ENCODE data around the gene DNAJB7.
"Not testable (repeated sequence)": the region's sequence is repeated elsewhere in the genome, so short reads cannot be mapped to it uniquely, and the experiment has no call there.

DNAJB7 gene

DNA sequence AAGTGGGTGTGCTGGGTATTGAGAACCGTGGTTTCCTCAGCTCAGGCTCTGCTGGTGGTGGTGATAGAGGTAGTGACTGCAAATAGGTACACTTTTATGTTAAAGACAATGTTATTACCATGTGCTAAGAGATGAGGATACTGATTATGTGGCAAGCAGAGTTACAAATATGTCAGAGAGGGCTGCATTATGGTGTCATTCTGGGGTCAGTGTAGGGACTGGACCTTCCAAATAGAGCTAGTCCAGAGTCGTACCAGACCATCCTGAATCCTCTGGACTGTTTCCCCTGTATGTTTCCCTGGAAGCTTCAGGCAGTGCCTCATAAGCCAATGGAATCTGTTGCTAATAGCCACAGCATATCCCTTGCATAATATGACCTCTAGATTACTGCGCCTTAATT is at the start of gene DNAJB7:
DNAJB7 (minus strand) TSS at position 101 of the 400 bp plus-strand sequence. CDS start 119 bp downstream, outside the sequence.
- DNase-seq, result no peak

GRCh38 chr22:40908895-40909294 is 47.0 kb upstream of the DNAJB7 start:
- DNase-seq, result no peak

GRCh38 chr22:40904101-40904500 is 42.2 kb upstream of the DNAJB7 start:
- no peak for DNase-seq

- peak; percentile 7 for DNase-seq
These were observed 37.0 kb upstream of the DNAJB7 start for GRCh38 chr22:40898850-40899357.

DNA sequence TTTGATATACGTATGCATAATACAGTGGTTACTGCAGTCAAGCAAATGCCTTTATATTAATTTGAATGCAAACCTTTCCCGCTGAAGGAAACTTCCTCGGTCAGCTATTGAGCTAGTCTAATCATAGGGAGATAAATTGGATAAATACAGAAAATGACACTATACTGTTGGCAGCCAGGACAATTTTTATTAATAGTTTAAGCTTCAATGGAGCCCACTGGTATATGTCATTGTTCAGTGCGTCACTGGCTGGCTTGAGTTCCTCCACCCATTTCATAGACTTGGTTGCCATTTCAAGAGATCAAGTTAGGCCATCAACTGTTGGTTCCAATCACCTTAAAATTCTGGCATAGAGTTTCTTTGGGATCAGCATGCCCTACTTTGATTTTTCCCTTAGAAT is 32.5 kb upstream of the DNAJB7 start:
- DNase-seq, result no peak

DNA sequence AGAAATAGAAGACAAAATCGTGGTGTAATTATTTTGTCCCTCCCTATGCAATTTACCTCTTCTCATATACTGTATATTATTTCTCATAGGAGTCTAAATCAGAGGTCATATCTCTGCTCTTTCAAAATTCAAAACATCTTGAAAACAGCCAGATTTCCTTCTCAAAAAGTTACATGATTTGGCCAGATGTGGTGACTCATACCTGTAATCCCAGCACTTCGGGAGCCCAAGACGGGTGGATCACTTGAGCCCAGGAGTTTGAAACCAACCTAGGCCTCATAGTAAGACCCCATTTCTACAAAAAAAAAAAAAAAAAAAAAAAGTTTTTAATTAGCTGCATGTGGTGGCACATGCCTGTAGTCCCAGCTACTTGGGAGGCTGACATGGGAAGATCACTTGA is 29.0 kb upstream of the DNAJB7 start:
- DNase-seq, result no peak

GRCh38 chr22:40889116-40889515 is 27.2 kb upstream of the DNAJB7 start:
- no peak for DNase-seq

GRCh38 chr22:40878922-40879321 is 17.0 kb upstream of the DNAJB7 start:
- no peak for DNase-seq

DNA sequence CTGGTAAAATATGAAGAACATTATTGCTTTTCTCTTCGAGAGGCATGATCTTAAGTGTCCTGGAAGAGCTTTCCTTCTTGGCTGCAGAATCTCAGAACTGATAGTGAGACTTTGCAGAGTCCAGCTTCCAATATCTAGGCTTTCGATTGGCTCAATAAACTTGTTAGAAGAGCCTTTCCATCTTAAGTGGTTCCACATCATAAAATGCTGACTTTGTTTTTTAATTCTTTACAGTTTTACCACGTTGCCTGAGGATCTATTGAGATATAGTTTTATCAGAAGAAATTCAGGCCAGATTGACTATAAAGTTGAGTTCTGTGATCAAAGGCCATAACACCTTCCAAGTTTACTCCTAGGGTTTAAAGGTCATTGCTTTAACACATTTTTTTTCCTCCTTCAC is 15.6 kb upstream of the DNAJB7 start:
- DNase-seq, result no peak

- no peak for DNase-seq
These were observed 15.0 kb upstream of the DNAJB7 start for GRCh38 chr22:40876907-40877306.

- DNase-seq, result no peak
These were observed 13.2 kb upstream of the DNAJB7 start for GRCh38 chr22:40875111-40875510.

DNA sequence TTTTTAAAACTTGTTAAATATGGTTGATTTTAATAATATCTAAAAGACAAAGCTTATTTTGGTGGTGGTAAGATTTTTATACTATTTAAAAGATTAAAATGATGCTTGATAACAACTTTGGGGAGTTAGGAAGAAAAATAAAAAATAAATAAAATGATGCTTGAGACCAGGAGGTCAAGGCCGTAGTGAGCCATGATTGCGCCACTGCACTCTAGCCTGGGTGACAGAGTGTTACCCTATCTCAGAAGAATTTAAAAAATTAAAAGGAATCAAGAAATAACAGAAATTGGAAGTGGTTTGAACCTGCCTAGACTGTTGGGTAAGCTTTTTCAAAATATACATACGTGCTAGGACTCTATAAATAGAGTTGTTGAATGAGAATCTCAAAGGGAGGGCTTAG is 12.1 kb upstream of the DNAJB7 start:
- no peak for DNase-seq

GRCh38 chr22:40868379-40868778 is 6.5 kb upstream of the DNAJB7 start:
- not testable (repeated sequence) for DNase-seq

- DNase-seq, result no peak
These were observed 5.2 kb upstream of the DNAJB7 start for GRCh38 chr22:40867109-40867508.

DNA sequence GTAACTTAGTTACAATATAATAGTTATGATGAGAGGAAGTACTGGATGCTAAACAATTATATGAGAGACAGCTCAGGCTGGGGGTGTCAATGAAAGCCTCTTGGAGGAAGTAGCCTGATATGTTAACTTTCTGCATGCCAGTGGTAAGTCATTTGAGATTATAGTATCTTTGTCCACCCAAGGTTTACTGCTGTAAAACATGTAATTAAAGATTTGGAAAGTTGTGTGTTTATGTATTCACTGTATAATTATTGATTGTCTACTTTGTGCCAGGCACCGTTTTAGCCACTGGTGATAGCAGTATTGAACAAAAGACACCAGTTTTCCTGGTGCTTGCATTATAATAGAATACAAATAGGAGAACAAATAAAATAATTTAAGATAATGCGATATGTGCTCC is 624 bp upstream of the DNAJB7 start:
- DNase-seq, result no peak

DNA sequence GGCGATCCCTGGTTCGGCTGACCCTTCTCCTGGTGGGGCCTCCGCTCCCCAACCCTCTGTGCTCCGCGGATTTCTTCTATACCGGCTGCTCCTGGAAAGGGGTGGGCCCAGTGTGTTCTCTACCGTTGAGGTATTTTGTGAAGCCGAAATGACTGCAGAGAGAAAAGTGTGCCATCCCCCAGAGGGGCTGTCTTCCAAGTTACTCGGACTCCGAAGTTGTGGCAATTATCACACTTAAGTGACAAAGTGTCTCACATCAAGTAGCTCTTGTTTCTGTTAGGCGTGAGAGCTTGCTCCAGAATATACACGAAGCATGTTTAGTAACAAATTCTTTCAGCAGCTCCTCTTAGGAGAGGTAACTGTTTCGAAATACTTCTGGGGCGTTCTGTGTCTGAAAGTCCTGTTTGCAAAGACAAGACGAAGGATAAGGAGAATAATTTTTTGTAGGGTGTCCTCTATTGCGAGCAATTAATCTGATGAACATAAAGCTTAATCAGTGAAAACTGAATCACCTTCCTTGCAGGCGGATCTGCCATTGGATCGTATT is 4.5 kb downstream of the DNAJB7 start:
- DNase-seq, result no peak

DNA sequence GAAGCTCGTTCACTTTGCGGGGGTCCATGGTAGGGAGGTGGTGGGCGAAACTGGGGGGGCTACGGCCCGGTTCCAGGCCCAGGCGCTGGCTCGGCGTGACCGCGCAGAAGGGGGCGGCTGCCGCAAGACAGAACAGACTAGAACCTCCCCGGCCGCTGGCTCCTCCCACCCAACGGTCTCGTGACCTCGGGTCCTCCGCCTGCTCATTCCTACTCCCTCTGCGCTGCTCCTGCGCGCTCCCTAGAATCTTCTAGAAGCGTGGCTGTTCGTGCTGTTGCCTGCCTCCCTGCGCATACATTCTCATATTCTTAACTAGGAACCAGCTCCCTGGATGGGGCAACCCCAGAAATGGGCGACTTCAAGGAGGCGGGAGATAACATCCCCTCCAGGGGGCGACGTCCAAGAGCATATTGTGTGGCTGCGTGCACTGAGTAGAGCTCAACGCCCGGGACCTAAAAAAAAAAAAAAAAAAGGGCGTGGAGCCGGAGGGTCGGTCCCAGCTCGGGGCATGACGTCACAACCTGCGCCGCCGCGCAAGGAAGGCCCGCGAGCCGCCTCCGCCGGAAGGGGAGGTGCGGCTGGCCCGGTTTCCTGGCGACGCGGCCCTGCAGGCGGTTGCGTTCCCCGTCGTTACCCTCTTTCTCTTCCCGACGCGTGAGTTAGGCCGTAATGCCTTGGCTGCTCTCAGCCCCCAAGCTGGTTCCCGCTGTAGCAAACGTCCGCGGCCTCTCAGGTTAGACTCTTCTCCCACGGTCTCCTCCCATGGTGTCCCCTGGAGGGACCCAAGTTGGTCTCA is 5.2 kb downstream of the DNAJB7 start, which contains the start of the genes ST13 and XPNPEP3:
ST13 (minus strand) TSS at position 127 of the 796 bp plus-strand sequence; CDS start at position 28, 99 bp downstream.
XPNPEP3 (plus strand) TSS at position 636 of the 796 bp plus-strand sequence; CDS start at position 670, 34 bp downstream.
- DNase-seq, result peak; percentile 97

- DNase-seq, result no peak
These were observed 5.9 kb downstream of the DNAJB7 start for GRCh38 chr22:40855979-40856512.

- DNase-seq, result peak; percentile 4
These were observed 6.6 kb downstream of the DNAJB7 start for GRCh38 chr22:40855071-40855978.

- no peak for DNase-seq
These were observed 8.0 kb downstream of the DNAJB7 start for GRCh38 chr22:40853961-40854360.

- no peak for DNase-seq
These were observed 8.6 kb downstream of the DNAJB7 start for GRCh38 chr22:40853333-40853732.

DNA sequence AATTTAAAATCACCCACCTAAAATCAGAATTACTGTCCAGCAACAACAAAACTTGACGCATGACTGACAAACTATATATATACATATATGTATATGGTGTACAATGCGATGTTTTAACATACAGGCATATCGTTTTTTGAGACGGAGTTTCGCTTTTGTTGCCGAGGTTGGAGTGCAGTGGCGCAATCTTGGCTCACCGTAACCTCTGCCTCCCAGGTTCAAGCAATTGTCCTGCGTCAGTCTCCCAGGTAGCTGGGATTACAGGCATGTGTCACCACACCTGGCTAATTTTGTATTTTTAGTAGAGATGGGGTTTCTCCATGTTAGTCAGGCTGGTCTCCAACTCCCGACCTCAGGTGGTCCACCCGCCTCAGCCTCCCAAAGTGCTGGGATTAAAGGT is 16.1 kb downstream of the DNAJB7 start:
- DNase-seq, result not testable (repeated sequence)

DNA sequence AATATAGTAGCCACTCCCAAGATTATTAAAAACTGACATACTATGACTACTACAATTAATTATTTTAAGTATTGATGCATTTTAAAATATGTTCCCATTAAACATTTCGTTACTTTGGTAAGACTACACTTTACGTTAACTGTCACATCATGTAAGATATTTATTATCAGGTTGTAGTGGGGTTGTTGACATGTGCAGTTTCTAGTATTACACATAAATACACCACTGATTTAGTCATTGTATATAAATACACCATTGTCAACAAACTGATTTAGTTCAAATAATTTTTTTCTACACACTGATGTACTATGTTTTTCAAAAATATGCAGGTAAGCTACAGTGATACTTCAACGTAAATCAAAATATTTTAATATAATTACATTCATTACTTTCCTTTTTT is 17.0 kb downstream of the DNAJB7 start:
- no peak for DNase-seq
